Keratinocyte (primary cell): Measurements from ENCODE around the gene NPR1.

Experiments
- EZH2 ChIP-seq: IDR thresholded peaks from one replicate; pipeline ENCODE4 v1.6.1; 2012; ENCODE audit warnings: inconsistent platforms, mild to moderate bottlenecking, low read length, moderate library complexity
- TF ChIP-seq, protein P1 (sequence below), 3 experiments: IDR thresholded peaks in 1 of 3; conservative IDR thresholded peaks in 1 of 3; optimal IDR thresholded peaks in 1 of 3; 2 replicates in 2 of 3; 3 replicates in 1 of 3; pipeline versions ENCODE3 to v1.5.1; 2011; ENCODE audit warnings: low read length in 3 of 3, mild to moderate bottlenecking in 3 of 3, moderate library complexity in 2 of 3, control low read depth in 1 of 3, inconsistent platforms in 1 of 3; ENCODE audit not compliant: insufficient read depth in 2 of 3; ENCODE audit errors: extremely low read depth in 1 of 3

DNA sequence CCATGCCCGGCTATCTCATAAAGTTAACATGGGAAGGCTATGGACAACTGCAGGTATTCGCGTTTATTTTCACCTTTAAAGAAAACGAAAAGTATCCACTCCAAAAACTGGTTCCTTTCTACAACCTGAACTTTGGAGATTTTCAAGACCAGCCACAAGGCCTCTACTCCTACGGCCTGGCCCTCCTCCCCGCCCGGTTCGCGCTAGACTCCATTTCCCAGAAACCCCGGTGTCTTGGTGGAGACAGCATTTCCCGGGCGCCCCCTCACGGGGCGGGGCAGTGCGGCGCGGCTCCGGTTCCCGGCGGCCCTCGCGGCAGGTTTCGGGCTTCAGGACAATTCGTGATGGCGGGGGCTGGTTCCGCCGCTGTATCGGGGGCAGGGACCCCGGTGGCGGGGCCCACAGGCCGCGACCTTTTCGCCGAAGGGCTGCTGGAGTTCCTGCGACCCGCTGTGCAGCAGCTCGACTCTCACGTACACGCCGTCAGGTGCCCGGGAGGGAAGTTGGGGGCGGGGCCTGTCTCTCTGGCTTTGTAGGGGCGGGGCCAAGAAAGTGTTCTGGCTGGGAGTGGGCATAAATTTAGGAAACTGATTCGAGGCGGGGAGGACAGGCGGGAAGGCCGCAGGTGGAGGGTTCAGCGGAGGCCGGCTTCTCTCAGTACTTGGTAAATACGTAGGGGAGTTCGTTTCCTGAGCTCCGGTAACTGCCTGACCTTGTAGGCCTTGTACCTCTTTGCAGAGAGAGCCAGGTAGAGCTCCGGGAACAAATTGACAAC lies 19.9 kb upstream of the NPR1 start, which contains the start of gene SNAPIN:
- TF ChIP-seq, protein P1, sequence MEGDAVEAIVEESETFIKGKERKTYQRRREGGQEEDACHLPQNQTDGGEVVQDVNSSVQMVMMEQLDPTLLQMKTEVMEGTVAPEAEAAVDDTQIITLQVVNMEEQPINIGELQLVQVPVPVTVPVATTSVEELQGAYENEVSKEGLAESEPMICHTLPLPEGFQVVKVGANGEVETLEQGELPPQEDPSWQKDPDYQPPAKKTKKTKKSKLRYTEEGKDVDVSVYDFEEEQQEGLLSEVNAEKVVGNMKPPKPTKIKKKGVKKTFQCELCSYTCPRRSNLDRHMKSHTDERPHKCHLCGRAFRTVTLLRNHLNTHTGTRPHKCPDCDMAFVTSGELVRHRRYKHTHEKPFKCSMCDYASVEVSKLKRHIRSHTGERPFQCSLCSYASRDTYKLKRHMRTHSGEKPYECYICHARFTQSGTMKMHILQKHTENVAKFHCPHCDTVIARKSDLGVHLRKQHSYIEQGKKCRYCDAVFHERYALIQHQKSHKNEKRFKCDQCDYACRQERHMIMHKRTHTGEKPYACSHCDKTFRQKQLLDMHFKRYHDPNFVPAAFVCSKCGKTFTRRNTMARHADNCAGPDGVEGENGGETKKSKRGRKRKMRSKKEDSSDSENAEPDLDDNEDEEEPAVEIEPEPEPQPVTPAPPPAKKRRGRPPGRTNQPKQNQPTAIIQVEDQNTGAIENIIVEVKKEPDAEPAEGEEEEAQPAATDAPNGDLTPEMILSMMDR (optimal IDR thresholded peaks at IDR 0.05 in 1 of 3, IDR thresholded peaks at IDR 0.05 in 1 of 3, conservative IDR thresholded peaks at IDR 0.05 in 1 of 3; ENCODE audit: extremely low read depth in 1 of 3, insufficient read depth in 2 of 3, low read length in 3 of 3), result peak in 1 of 3 experiments; percentile 3
- no peak for TF ChIP-seq EZH2
